Activated T-cell treated with anti-CD3 and anti-CD28 coated beads, Interleukin-2, amount 50 U/mL, for 1 hour (primary cell): ENCODE results near the gene ALG5.

Source experiments
- DNase-seq: peaks from one replicate; pipeline ENCODE4 v3.0.0-alpha.2; 2020

Gene ALG5

DNA sequence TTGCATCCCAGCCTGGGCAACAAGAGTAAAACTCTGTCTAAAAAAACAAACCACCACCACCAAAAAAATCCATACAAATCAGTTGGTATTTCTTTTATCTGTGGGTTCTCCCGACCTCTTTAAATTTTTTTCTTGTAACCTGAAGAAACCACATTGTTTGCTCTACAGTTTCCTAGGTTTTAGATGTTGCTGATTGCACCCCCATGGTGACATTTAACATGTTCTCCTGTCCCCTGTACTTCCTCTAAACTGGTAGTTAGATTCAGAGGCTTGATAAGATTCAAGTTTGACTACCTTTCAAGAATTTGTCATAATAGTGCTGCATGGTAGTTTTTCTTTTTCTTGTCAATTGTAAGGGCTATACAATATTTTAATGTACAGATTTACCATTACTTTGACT is 24.0 kb downstream of the ALG5 start:
- no peak for DNase-seq

GRCh38 chr13:36973621-36974295 is 25.4 kb downstream of the ALG5 start:
- no peak for DNase-seq

- DNase-seq, result no peak
Measured at GRCh38 chr13:36973009-36973408, 26.1 kb downstream of the ALG5 start.

- DNase-seq, result no peak
Measured at GRCh38 chr13:36966404-36966803, 32.7 kb downstream of the ALG5 start.

DNA sequence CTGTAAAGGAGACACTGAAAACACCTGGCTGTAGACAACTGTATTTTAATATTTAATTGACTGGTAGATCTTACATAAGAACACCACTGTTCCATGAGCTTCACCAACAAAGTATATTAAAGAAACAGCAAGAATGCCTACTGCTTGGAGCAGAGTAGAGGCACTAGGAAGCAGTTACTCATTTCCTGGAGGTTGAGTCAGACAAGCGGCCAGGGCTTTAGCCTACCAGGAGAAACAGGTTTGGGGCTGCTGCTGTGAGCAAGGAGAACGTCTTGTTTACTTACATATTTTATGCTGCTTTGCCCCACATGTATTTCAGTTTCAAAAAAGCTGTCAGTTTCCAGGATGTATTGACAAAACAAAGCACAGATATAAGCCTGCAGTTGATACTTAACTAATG is 33.4 kb downstream of the ALG5 start:
- no peak for DNase-seq

- no peak for DNase-seq
Measured at GRCh38 chr13:36959456-36960116, 39.6 kb downstream of the ALG5 start.

GRCh38 chr13:36954542-36954941 is 44.6 kb downstream of the ALG5 start:
- no peak for DNase-seq

GRCh38 chr13:36950920-36951319 is 48.2 kb downstream of the ALG5 start:
- no peak for DNase-seq

DNA sequence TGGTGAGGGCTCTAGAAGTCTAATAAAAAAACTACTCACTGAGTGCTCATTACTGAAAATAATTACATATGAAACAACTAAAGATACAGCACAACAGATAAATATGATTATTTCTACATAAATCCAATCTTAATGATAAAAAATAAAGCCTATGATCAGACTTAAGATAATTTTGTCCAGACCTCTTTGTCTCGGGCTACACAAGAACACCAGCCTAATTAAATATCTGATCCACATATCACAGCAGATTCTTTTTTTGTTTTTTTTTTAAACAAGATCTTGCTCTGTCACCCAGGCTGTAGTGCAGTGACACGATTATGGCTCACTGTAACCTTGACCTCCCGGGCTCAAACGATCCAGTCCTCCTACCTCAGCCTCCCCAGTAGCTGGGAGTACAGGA is 48.8 kb downstream of the ALG5 start:
- DNase-seq, result no peak

DNA sequence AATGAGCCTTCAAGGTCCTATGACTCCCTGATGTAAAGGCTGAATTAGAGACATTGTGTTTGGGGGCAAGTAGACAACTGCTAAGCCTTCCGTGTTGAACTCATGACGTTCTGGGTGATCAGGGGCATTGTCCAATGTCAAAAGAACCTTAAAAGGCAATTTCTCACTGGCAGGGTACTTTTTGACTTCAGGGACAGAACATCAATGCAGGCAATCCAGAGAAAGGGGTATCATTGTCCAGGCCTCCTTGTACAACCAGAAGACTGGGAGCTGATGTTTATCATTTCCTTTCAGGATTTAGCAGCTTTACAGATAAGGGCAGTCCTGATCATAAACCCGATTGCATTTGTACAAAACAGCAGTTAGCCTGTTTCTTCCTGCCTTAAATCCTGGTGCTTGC is 54.1 kb downstream of the ALG5 start:
- DNase-seq, result no peak

GRCh38 chr13:36925603-36926002 is 73.5 kb downstream of the ALG5 start:
- DNase-seq, result no peak

DNA sequence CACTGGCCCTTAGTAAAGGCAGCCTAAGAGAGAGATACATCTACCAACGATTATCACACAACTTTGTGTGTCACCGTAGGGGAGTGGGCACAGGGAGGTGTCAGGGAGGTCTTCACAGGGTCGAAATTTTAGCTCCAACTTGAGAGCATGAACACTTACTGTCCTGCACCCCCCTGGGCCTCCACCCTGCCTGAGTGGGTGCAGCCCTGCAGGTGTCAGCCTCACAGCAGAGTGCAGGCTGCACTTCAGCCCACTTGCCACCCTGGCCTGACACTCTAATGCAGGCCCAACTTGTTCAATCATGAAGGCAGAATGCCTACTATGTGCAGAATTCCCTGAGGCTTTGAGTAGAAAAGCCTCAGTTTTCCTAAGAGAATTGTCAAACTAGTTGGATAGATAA is 75.1 kb downstream of the ALG5 start:
- DNase-seq, result no peak

GRCh38 chr13:36921631-36922301 is 77.4 kb downstream of the ALG5 start:
- no peak for DNase-seq

- DNase-seq, result no peak
Measured at GRCh38 chr13:36920616-36921185, 78.4 kb downstream of the ALG5 start.

GRCh38 chr13:36919833-36920615 is 79.1 kb downstream of the ALG5 start, which contains the start of gene SMAD9:
Gene SMAD9, minus strand, starts transcription at chr13:36920238. Its CDS starts 40,549 bp downstream, at chr13:36879689.
- DNase-seq, result no peak

GRCh38 chr13:36919171-36919832 is 79.8 kb downstream of the ALG5 start:
- no peak for DNase-seq

DNA sequence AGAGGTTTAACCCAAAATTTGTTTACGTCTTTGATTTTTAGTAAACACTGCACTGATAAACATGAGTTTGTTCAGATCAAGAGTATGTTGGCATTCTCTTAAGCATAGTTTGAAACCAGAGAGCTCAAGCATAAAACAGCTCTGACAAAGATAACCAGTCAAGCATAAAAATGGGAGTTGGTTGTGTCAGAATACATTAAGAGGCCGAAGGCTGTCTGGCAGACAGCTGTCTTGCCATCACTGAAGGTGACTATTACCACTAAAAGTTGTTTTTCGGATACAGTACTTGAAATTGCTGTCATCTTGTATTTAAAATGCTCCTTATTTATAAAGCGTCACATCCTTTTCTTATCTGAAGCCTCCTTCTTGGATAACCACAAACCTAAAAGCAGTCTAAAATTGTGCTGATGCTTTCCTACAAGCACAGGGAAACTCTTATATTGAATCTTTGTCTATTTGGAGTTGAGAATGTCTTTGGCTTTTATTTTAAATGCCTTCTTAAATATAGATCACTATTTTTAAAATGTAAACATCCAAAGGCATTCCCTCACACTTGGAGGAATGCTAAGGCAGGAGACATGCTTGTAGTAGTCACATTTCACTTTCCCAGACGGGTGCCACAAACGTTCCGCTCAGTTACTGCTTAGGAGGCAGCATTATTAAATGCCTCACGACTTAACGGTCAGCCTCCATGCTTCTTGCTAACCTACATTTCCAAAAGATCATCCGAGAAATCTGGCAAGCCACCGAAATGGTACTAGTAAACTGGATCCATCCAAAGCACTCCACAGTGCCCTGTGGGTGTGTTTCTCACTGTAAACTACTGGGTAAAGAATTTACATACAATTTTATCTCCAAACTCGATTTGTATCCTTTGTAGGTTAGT is 80.7 kb downstream of the ALG5 start:
- no peak for DNase-seq

GRCh38 chr13:36917311-36917710 is 81.8 kb downstream of the ALG5 start:
- DNase-seq, result no peak

GRCh38 chr13:36915896-36916640 is 83.1 kb downstream of the ALG5 start:
- no peak for DNase-seq

DNA sequence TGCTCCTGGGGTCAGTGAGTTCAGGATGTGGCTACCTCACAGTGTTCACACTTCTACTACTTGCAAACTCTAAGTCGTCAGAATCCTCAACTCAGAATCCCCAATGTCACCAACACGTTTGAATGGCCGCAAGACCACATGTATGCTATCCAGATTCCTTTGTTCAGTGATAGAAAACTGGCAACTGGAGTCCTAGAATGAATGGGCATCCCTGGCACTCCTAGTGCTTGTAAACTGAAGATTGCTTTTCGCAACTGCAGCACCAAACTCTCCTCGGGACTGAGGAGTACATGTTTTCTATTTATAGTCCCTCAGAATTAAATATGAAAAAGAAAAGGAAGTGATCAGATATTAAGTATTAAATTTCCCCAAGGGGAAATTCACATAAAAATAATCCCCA is 84.0 kb downstream of the ALG5 start:
- no peak for DNase-seq

GRCh38 chr13:36914648-36915047 is 84.5 kb downstream of the ALG5 start:
- DNase-seq, result no peak
